NOMO-1 treated with dmso at 0.1 percent for 144 hours (cell line): ENCODE results near the gene ZBED1.
"Not testable (repeated sequence)": the region's sequence is repeated elsewhere in the genome, so short reads cannot be mapped to it uniquely, and the experiment has no call there.

ENCODE experiments used
- DNase-seq: peaks from one replicate; lab custom pipeline; 2025; ENCODE audit not compliant: unreplicated experiment; lab: John Stamatoyannopoulos, UW

ZBED1 gene

GRCh38 chrX:2500803-2501558 is at the start of gene ZBED1, which contains the start of gene DHRSX:
Gene ZBED1 (minus strand): TSS chrX:2500976. CDS start chrX:2490719, 10,257 bp downstream.
Gene DHRSX (minus strand): TSS chrX:2500976. CDS start chrX:2500925, 51 bp downstream.
- DNase-seq = no peak

- DNase-seq = no peak
Observed at GRCh38 chrX:2549876-2550275, 49.1 kb upstream of the ZBED1 start.

- DNase-seq = no peak
Observed at GRCh38 chrX:2548711-2549423, 48.1 kb upstream of the ZBED1 start.

GRCh38 chrX:2547736-2548135 is 47.0 kb upstream of the ZBED1 start:
- no peak for DNase-seq

- DNase-seq = no peak
Observed at GRCh38 chrX:2546496-2546895, 45.7 kb upstream of the ZBED1 start.

GRCh38 chrX:2545144-2545543 is 44.4 kb upstream of the ZBED1 start:
- no peak for DNase-seq

- no peak for DNase-seq
Observed at GRCh38 chrX:2542826-2543521, 42.2 kb upstream of the ZBED1 start.

GRCh38 chrX:2541603-2542002 is 40.8 kb upstream of the ZBED1 start:
- no peak for DNase-seq

- DNase-seq = no peak
Observed at GRCh38 chrX:2540426-2540947, 39.7 kb upstream of the ZBED1 start.

GRCh38 chrX:2539586-2539985 is 38.8 kb upstream of the ZBED1 start:
- no peak for DNase-seq

GRCh38 chrX:2538031-2538757 is 37.4 kb upstream of the ZBED1 start:
- DNase-seq = no peak

- DNase-seq = no peak
Observed at GRCh38 chrX:2536974-2537373, 36.2 kb upstream of the ZBED1 start.

- DNase-seq = peak; percentile 7
Observed at GRCh38 chrX:2536141-2536540, 35.4 kb upstream of the ZBED1 start.

GRCh38 chrX:2534261-2535021 is 33.7 kb upstream of the ZBED1 start:
- DNase-seq = not testable (repeated sequence)

- no peak for DNase-seq
Observed at GRCh38 chrX:2533424-2533823, 32.6 kb upstream of the ZBED1 start.

- DNase-seq = no peak
Observed at GRCh38 chrX:2526390-2526789, 25.6 kb upstream of the ZBED1 start.

GRCh38 chrX:2523911-2524310 is 23.1 kb upstream of the ZBED1 start:
- DNase-seq = no peak

- no peak for DNase-seq
Observed at GRCh38 chrX:2521927-2522386, 21.2 kb upstream of the ZBED1 start.

- DNase-seq = no peak
Observed at GRCh38 chrX:2521092-2521926, 20.5 kb upstream of the ZBED1 start.
